ENCODE measurements around the gene THAP4.

Gene THAP4

DNA sequence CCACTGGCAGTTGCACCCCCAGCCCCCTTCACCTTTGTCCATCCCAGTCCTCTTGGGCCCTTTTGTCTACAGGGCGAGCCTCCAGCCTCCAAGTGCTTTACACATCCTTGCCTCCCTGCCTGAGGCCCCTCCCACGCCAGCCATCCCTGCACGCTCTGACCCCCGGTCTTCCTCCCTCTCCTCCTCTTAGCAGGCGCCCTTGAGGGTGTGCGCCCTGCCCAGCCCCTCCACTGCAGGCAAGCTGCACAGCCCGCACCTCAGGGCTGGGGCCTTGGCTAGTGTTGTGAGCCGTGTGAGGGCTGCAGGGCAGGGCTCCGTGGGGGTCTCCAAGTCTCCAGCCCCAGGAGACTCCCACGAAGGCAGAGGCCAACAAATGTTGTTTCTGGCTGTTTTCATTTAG, 71.5 kb downstream of the THAP4 start:
- H3K4me3 ChIP-seq (ENCODE audit: control insufficient read depth, low read depth, low read length): no peak overlapping the region
- TF ChIP-seq, protein P1, sequence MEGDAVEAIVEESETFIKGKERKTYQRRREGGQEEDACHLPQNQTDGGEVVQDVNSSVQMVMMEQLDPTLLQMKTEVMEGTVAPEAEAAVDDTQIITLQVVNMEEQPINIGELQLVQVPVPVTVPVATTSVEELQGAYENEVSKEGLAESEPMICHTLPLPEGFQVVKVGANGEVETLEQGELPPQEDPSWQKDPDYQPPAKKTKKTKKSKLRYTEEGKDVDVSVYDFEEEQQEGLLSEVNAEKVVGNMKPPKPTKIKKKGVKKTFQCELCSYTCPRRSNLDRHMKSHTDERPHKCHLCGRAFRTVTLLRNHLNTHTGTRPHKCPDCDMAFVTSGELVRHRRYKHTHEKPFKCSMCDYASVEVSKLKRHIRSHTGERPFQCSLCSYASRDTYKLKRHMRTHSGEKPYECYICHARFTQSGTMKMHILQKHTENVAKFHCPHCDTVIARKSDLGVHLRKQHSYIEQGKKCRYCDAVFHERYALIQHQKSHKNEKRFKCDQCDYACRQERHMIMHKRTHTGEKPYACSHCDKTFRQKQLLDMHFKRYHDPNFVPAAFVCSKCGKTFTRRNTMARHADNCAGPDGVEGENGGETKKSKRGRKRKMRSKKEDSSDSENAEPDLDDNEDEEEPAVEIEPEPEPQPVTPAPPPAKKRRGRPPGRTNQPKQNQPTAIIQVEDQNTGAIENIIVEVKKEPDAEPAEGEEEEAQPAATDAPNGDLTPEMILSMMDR (IDR thresholded peaks at IDR 0.05; ENCODE audit: control insufficient read depth, insufficient read depth, low read depth, low read length, missing control alignments): no peak
- no peak for DNase-seq (ENCODE audit: low read depth)

DNA sequence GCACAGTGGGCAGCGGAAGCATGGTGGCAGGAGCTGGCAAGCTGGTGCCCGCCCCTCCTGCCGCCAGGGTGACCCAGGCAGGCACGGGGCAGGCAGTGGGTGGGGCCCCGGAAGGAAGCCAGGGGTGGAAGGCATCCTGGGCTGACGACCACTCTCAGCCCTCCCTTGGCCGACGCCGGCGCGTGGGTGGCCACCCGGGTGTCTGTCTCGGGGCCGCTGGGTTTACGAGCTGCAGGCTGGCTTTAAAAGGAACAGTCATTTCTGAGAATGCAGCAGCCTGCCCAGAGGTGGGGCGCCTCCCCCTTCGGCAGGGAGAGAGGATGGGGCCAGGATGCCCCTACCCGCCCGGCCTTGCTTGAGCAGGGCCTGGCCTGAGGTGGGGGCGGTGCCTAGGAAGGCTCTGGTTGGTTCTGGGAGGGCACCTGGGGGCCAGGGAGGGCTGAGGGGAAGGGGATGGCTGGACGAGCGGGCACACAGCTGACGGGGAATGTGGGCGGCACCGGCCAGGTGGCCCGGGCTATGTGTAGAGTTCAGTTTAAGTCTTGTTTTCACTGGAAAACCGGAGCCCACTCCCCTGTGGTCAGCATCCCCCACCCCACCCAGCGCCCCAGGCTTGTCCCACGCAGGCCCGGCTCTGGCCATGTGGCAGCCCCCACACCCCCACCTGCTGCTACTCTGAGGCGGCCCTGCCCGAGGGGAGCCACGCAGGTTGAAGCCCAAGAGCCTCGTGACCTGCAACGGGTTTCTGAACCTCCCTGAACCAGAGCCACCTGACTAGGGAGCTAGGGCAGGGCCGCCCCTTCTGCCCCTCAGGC, 72.2 kb downstream of the THAP4 start:
- DNase-seq (ENCODE audit: low read depth): no peak
- TF ChIP-seq, protein P1 (IDR thresholded peaks at IDR 0.05; ENCODE audit: control insufficient read depth, insufficient read depth, low read depth, low read length, missing control alignments): no peak
- no peak overlapping the region for H3K4me3 ChIP-seq (ENCODE audit: control insufficient read depth, low read depth, low read length)

DNA sequence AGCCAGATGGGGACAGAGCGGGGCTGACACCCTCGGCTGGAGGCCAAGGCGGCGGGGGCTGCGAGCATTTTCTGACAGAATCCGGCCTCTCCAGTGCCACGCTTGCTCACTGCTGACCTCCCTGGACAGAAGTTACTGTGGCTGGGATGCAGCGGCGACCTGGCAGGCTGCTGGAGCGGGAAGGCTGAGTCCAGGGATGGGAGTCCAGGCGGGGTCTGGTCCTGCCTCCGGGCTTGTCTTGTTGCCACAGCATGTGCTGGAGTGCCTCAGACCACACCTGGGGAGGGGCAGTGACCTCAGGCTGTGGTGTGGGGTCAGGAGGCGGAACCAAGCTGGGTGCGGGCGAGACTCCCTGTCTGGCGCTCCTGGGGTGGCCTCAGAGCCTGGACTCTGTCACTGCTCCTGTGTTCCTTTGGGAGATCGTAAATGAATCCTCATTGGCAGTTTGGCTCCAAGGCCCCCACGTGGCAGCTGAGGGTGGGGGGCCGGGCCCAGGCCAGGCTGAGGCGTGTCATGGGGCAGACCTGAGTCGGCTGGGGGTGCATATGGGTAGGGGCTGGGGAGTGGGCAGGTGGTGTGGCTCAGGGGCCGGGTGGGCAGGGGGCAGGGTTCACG, 72.9 kb downstream of the THAP4 start:
- TF ChIP-seq, protein P1 (IDR thresholded peaks at IDR 0.05; ENCODE audit: control insufficient read depth, insufficient read depth, low read depth, low read length, missing control alignments): no peak
- H3K4me3 ChIP-seq (ENCODE audit: control insufficient read depth, low read depth, low read length): no peak overlapping the region
- no peak for DNase-seq (ENCODE audit: low read depth)

DNA sequence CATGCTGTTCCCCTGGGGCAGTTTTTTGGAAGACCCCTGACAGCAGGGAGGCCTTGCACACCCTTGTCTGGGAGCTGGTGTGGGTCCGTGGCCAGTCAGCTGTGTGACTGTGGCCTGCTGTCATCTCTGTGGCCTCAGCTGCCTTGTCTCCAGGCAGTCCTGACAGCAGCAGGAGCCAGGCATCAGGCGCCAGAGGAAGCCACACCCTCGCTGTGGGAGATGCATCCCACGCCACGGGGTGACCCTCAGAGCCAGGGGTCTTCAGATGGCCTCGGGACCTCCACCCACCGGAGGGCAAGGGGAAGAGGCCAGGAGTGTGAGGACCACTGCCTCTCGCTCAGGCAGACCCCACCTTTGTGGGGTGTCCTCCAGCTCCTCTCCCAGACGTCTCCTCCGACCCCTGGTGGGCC, 73.4 kb downstream of the THAP4 start:
- no peak overlapping the region for H3K4me3 ChIP-seq (ENCODE audit: control insufficient read depth, low read depth, low read length)
- DNase-seq (ENCODE audit: low read depth): no peak
- TF ChIP-seq, protein P1 (IDR thresholded peaks at IDR 0.05; ENCODE audit: control insufficient read depth, insufficient read depth, low read depth, low read length, missing control alignments): no peak

DNA sequence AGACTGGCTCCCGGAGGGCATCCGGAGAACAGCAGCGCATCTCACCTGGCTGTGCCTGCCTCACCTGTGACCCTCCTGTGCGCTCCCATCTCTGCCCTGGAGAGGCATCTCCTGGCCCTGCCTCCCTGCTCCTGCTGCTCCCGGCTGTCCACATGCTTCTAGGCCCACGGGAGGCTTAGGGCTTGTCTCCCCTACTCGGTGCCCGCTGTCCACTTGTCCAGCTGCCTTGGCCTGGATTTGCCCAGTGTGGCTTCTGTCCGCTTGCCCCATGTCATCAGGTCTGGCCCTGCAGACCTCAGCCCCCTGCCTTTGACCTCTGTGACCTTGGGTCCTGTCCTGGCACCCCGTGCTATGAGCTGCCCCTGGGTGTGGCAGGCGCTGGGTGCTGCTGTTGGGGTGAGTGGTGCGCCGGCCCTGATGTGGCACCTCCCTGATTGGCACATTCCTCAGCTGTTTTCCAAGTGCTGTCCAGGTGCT, 73.9 kb downstream of the THAP4 start:
- TF ChIP-seq, protein P1 (IDR thresholded peaks at IDR 0.05; ENCODE audit: control insufficient read depth, insufficient read depth, low read depth, low read length, missing control alignments): no peak
- H3K4me3 ChIP-seq (ENCODE audit: control insufficient read depth, low read depth, low read length): no peak overlapping the region
- DNase-seq (ENCODE audit: low read depth): no peak

DNA sequence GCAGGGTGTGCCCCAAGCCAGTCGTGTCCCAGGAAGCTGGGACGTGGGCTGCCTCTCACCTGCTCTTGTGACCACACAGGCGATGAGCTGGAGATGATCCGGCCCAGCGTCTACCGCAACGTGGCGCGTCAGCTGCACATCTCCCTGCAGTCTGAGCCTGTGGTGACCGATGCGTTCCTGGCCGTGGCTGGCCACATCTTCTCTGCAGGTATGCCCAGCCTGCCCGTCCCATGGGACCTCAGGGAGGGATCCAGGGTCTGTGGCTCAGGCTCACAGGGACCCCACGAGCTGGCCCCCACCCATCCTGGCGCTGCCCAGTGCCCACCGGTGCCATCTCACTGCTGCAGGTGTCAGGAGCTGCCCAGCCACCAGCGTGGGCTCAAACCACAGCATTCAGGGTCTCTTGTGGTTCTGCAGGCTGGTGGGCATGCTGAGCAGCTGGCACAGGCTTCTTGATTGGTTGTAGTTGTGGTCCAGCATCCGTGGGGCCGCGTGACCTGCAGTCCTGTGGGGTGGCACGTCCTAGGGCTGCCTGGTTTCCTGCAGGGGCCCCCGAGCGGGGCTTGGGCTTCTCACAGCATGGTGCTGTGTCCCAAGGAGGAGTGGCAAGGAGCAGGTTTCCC, 74.6 kb downstream of the THAP4 start:
- TF ChIP-seq, protein P1 (IDR thresholded peaks at IDR 0.05; ENCODE audit: control insufficient read depth, insufficient read depth, low read depth, low read length, missing control alignments): no peak
- no peak for DNase-seq (ENCODE audit: low read depth)
- H3K4me3 ChIP-seq (ENCODE audit: control insufficient read depth, low read depth, low read length): no peak overlapping the region

All from AG09309 (cell line).